HEK293 (cell line): ENCODE measurements around the gene CREB3.

Source experiments
- CTCF ChIA-PET: fragments of 350-600 bp; formaldehyde crosslinking; extraction: SDS; loops from one replicate; lab custom pipeline; 2021; ENCODE audit warnings: antibody characterized with exemption; lab: Yijun Ruan, JAX
- POLR2A ChIA-PET: fragments of 300-600 bp; formaldehyde crosslinking; extraction: SDS; loops from one replicate; lab custom pipeline; 2020; ENCODE audit warnings: antibody characterized with exemption, inconsistent platforms; lab: Yijun Ruan, JAX
- H3K27ac ChIP-seq: fragments of 200-500 bp; sonication (Bioruptor generic); 2 replicates; pipeline ENCODE4 v1.5.1; 2014; ENCODE audit warnings: low read depth, low read length, control low read depth, inconsistent platforms; ENCODE audit errors: extremely low read depth
- H3K36me3 ChIP-seq, 2 experiments: fragments of 200-500 bp in 1 of 2; sonication (Bioruptor generic) in 1 of 2; 1 replicate in 1 of 2; 2 replicates in 1 of 2; pipeline ENCODE4 v1.5.1; 2014 to 2017; ENCODE audit warnings: inconsistent platforms in 2 of 2, low read length in 2 of 2; ENCODE audit not compliant: control insufficient read depth in 2 of 2, insufficient read depth in 1 of 2
- H3K4me1 ChIP-seq: fragments of 200-500 bp; sonication (Bioruptor generic); 2 replicates; pipeline ENCODE4 v1.5.1; 2014; ENCODE audit warnings: mild to moderate bottlenecking, low read length, inconsistent platforms; ENCODE audit not compliant: control insufficient read depth, insufficient read depth
- H3K4me3 ChIP-seq: 2 replicates; pipeline ENCODE4 v1.5.1; 2011; ENCODE audit warnings: low read depth, mild to moderate bottlenecking, control low read depth, low read length, moderate library complexity
- H3K9me3 ChIP-seq: fragments of 200-500 bp; sonication (Bioruptor generic); 2 replicates; pipeline ENCODE4 v1.5.1; 2014; ENCODE audit warnings: low read depth, low read length, inconsistent platforms; ENCODE audit not compliant: control insufficient read depth, insufficient read depth
- GLIS1 ChIP-seq: fragments of 450-650 bp; formaldehyde crosslinking; IDR thresholded peaks from 2 replicates; pipeline ENCODE4 v1.5.1; 2016; ENCODE audit warnings: missing biosample characterization, missing genetic modification characterization
- MYNN ChIP-seq: fragments of 450-650 bp; formaldehyde crosslinking; IDR thresholded peaks from 2 replicates; pipeline ENCODE4 v1.5.1; 2016; ENCODE audit warnings: missing biosample characterization, missing genetic modification characterization, borderline replicate concordance
- SCRT2 ChIP-seq: fragments of 450-650 bp; formaldehyde crosslinking; IDR thresholded peaks from 2 replicates; pipeline ENCODE4 v1.5.1; 2016; ENCODE audit warnings: missing biosample characterization, missing genetic modification characterization
- SETDB1 ChIP-seq: IDR thresholded peaks from one replicate; pipeline ENCODE4 v1.6.1; 2017; ENCODE audit warnings: mild to moderate bottlenecking, low read length, moderate library complexity, mixed read lengths; ENCODE audit not compliant: insufficient read length
- ZBTB1 ChIP-seq: fragments of 450-650 bp; formaldehyde crosslinking; IDR thresholded peaks from 2 replicates; pipeline ENCODE4 v1.5.1; 2016; ENCODE audit warnings: missing biosample characterization, missing genetic modification characterization
- ZNF174 ChIP-seq: fragments of 450-650 bp; formaldehyde crosslinking; IDR thresholded peaks from 2 replicates; pipeline ENCODE4 v1.5.0; 2017; ENCODE audit warnings: missing biosample characterization, mild to moderate bottlenecking, missing genetic modification characterization
- ZNF302 ChIP-seq: fragments of 450-650 bp; formaldehyde crosslinking; IDR thresholded peaks from 2 replicates; pipeline ENCODE4 v1.5.1; 2016; ENCODE audit warnings: missing biosample characterization, missing genetic modification characterization, low read depth
- ZNF341 ChIP-seq: fragments of 450-650 bp; formaldehyde crosslinking; IDR thresholded peaks from 2 replicates; pipeline ENCODE4; 2016; ENCODE audit warnings: low read depth, missing biosample characterization, missing genetic modification characterization
- ZNF37A ChIP-seq: fragments of 450-650 bp; IDR thresholded peaks from 2 replicates; pipeline ENCODE4 v1.5.1; 2018; ENCODE audit warnings: missing biosample characterization, missing genetic modification characterization
- ZNF521 ChIP-seq: fragments of 450-650 bp; formaldehyde crosslinking; IDR thresholded peaks from 2 replicates; pipeline ENCODE4 v1.5.1; 2017; ENCODE audit warnings: missing biosample characterization, mild to moderate bottlenecking, missing genetic modification characterization
- ZNF560 ChIP-seq: fragments of 450-650 bp; formaldehyde crosslinking; IDR thresholded peaks from 2 replicates; pipeline ENCODE4 v1.5.1; 2017; ENCODE audit warnings: missing biosample characterization, missing genetic modification characterization, borderline replicate concordance
- ZNF600 ChIP-seq: fragments of 450-650 bp; formaldehyde crosslinking; IDR thresholded peaks from 2 replicates; pipeline ENCODE4 v1.5.1; 2016; ENCODE audit warnings: missing biosample characterization, missing genetic modification characterization
- ZNF610 ChIP-seq: fragments of 450-650 bp; formaldehyde crosslinking; IDR thresholded peaks from 2 replicates; pipeline ENCODE4 v1.5.1; 2016; ENCODE audit warnings: missing biosample characterization, missing genetic modification characterization, borderline replicate concordance
- ZNF747 ChIP-seq: fragments of 450-650 bp; formaldehyde crosslinking; IDR thresholded peaks from 2 replicates; pipeline ENCODE4 v1.5.1; 2016; ENCODE audit warnings: missing biosample characterization, missing genetic modification characterization
- ZNF791 ChIP-seq: fragments of 450-650 bp; formaldehyde crosslinking; IDR thresholded peaks from 2 replicates; pipeline ENCODE4 v1.5.1; 2016; ENCODE audit warnings: missing biosample characterization, missing genetic modification characterization
- ZXDB ChIP-seq: fragments of 450-650 bp; formaldehyde crosslinking; IDR thresholded peaks from 2 replicates; pipeline ENCODE4 v1.5.1; 2016; ENCODE audit warnings: missing biosample characterization, missing genetic modification characterization
- TF ChIP-seq, protein P1 (sequence below): fragments of 450-650 bp; formaldehyde crosslinking; IDR thresholded peaks from 2 replicates; pipeline ENCODE4 v1.5.1; 2016; ENCODE audit warnings: missing biosample characterization, missing genetic modification characterization
- TF ChIP-seq, protein P2 (sequence below): fragments of 450-650 bp; formaldehyde crosslinking; IDR thresholded peaks from 2 replicates; pipeline ENCODE4 v1.5.1; 2016; ENCODE audit warnings: missing biosample characterization, missing genetic modification characterization
- TF ChIP-seq, protein P3 (sequence below): fragments of 450-650 bp; formaldehyde crosslinking; IDR thresholded peaks from 2 replicates; pipeline ENCODE4 v1.5.1; 2016; ENCODE audit warnings: missing biosample characterization, missing genetic modification characterization
- TF ChIP-seq, protein P4 (sequence below): fragments of 450-650 bp; formaldehyde crosslinking; IDR thresholded peaks from 2 replicates; pipeline ENCODE4 v1.5.1; 2017; ENCODE audit warnings: missing biosample characterization, missing genetic modification characterization
- TF ChIP-seq, protein P5 (sequence below): fragments of 450-650 bp; formaldehyde crosslinking; IDR thresholded peaks from 2 replicates; pipeline ENCODE4 v1.5.1; 2016; ENCODE audit warnings: missing biosample characterization, missing genetic modification characterization

Gene CREB3

DNA sequence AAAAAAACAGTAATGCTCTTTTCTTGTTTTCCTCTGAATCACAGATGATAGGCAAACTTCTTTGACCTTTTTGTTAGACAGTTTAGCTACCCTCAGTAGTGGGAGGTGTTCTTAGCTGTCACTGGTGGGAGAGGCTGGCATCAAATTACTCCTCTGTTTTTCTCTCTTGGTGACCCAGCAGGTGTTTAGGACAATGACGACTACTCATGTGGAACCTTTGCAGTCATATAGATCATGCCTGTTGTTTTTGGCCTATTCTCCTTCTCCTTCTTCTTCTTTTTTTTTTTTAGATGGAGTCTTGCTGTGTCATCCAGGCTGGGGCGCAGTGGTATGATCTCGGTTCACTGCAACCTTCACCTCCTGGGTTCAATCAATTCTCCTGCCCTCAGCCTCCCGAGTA, 43.6 kb downstream of the CREB3 start (continued):
- TF ChIP-seq, protein P1, sequence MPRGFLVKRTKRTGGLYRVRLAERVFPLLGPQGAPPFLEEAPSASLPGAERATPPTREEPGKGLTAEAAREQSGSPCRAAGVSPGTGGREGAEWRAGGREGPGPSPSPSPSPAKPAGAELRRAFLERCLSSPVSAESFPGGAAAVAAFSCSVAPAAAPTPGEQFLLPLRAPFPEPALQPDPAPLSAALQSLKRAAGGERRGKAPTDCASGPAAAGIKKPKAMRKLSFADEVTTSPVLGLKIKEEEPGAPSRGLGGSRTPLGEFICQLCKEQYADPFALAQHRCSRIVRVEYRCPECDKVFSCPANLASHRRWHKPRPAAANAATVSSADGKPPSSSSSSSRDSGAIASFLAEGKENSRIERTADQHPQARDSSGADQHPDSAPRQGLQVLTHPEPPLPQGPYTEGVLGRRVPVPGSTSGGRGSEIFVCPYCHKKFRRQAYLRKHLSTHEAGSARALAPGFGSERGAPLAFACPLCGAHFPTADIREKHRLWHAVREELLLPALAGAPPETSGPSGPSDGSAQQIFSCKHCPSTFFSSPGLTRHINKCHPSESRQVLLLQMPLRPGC (tag by site-specific recombination): 0 out of 2 replicates have a peak, but pooled peaks have one; percentile 30

DNA sequence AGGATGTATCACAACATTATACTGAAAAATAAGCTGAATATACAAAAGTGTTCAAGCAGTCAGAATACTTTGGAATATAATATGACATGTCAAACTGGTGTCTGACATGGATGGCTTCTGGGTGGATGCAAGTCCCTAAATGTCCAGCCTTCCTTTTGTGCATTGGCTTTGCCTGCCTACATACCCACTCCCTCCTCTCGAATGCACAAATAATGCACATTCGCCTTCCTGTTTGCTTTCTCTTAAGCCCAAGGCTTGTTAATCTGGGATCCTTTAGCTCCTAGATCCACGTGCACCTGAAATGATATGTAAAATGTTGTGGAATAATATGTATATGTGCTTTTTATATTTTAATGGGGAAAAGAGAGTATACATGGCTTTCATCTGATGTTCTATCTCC, 46.0 kb downstream of the CREB3 start:
- peaks cover 2% of the 10 kb centered on the region; the same call in 1 of the 2 replicates for H3K4me1 ChIP-seq
- POLR2A ChIA-PET: no interaction called here
- peaks cover 3 to 10% of the 10 kb centered on the region in 2 experiments; a peak in 2 of 3 replicates for H3K36me3 ChIP-seq
- TF ChIP-seq SETDB1 (no peak), ZNF341 (tag by site-specific recombination) (peak; percentile 75)
- TF ChIP-seq, all 188 proteins: peak for 1
- Histone ChIP-seq H3K9me3 (no peaks in the 10 kb centered on the region), H3K4me3 (no peak overlapping the region), H3K27ac (no peak overlapping the region)
- CTCF ChIA-PET: interaction anchor here (0.8 to 6.3 kb wide), 3 partner anchors 10 to 230 kb away, joined by 3 to 65 read pairs (median 4); no protein-coding TSS in a partner anchor

DNA sequence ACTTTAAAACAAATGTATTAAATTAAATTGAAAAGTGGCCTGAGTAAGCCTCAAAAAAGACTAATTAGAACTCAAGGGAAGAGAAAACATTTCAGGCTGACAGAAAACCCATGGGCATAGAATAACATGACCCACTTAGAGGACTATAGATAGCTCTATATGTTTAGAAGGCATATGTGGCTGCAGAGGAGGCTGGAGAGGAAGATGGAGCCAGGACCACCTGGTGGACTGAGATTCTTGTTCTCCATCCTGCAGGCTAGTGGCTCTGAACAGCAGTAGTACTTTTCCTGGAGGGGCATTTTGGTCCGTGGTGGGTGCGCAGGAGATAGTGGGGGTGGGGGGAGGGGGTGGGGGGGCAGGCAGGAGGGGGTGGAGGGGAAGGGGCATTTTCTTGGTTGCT, 48.6 kb downstream of the CREB3 start:
- POLR2A ChIA-PET: no interaction called here
- no peaks in the 10 kb centered on the region for H3K4me1 ChIP-seq
- H3K36me3 ChIP-seq: peaks cover 4 to 16% of the 10 kb centered on the region in 2 experiments; a peak in 2 of 3 replicates
- H3K4me3 ChIP-seq: no peak overlapping the region
- TF ChIP-seq ZNF174 (tag by site-specific recombination): no peak
- TF ChIP-seq ZNF600 (tag by site-specific recombination): no peak
- TF ChIP-seq ZNF610 (tag by site-specific recombination): no peak
- TF ChIP-seq, protein P2, sequence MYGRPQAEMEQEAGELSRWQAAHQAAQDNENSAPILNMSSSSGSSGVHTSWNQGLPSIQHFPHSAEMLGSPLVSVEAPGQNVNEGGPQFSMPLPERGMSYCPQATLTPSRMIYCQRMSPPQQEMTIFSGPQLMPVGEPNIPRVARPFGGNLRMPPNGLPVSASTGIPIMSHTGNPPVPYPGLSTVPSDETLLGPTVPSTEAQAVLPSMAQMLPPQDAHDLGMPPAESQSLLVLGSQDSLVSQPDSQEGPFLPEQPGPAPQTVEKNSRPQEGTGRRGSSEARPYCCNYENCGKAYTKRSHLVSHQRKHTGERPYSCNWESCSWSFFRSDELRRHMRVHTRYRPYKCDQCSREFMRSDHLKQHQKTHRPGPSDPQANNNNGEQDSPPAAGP (tag by site-specific recombination): no peak
- TF ChIP-seq GLIS1 (tag by site-specific recombination): no peak
- no peak for TF ChIP-seq SCRT2 (tag by site-specific recombination)
- TF ChIP-seq ZNF37A (tag by site-specific recombination): no peak
- no peak for TF ChIP-seq ZNF747 (tag by site-specific recombination)
- TF ChIP-seq ZNF302 (tag by site-specific recombination): no peak
- no peak for TF ChIP-seq ZNF791
- TF ChIP-seq, protein P3, sequence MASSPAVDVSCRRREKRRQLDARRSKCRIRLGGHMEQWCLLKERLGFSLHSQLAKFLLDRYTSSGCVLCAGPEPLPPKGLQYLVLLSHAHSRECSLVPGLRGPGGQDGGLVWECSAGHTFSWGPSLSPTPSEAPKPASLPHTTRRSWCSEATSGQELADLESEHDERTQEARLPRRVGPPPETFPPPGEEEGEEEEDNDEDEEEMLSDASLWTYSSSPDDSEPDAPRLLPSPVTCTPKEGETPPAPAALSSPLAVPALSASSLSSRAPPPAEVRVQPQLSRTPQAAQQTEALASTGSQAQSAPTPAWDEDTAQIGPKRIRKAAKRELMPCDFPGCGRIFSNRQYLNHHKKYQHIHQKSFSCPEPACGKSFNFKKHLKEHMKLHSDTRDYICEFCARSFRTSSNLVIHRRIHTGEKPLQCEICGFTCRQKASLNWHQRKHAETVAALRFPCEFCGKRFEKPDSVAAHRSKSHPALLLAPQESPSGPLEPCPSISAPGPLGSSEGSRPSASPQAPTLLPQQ (tag by site-specific recombination): no peak
- no peak for TF ChIP-seq ZBTB1 (tag by site-specific recombination)
- TF ChIP-seq, protein P4, sequence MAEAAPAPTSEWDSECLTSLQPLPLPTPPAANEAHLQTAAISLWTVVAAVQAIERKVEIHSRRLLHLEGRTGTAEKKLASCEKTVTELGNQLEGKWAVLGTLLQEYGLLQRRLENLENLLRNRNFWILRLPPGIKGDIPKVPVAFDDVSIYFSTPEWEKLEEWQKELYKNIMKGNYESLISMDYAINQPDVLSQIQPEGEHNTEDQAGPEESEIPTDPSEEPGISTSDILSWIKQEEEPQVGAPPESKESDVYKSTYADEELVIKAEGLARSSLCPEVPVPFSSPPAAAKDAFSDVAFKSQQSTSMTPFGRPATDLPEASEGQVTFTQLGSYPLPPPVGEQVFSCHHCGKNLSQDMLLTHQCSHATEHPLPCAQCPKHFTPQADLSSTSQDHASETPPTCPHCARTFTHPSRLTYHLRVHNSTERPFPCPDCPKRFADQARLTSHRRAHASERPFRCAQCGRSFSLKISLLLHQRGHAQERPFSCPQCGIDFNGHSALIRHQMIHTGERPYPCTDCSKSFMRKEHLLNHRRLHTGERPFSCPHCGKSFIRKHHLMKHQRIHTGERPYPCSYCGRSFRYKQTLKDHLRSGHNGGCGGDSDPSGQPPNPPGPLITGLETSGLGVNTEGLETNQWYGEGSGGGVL: no peak
- no peak for TF ChIP-seq ZXDB (tag by site-specific recombination)
- no peak for TF ChIP-seq ZNF521 (tag by site-specific recombination)
- TF ChIP-seq MYNN (tag by site-specific recombination): no peak
- TF ChIP-seq, protein P5, sequence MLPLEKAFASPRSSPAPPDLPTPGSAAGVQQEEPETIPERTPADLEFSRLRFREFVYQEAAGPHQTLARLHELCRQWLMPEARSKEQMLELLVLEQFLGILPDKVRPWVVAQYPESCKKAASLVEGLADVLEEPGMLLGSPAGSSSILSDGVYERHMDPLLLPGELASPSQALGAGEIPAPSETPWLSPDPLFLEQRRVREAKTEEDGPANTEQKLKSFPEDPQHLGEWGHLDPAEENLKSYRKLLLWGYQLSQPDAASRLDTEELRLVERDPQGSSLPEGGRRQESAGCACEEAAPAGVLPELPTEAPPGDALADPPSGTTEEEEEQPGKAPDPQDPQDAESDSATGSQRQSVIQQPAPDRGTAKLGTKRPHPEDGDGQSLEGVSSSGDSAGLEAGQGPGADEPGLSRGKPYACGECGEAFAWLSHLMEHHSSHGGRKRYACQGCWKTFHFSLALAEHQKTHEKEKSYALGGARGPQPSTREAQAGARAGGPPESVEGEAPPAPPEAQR (tag by site-specific recombination): no peak
- no peak for TF ChIP-seq ZNF560
- TF ChIP-seq, all 188 proteins: peak for 0
- Histone ChIP-seq H3K27ac (no peak overlapping the region), H3K9me3 (no peaks in the 10 kb centered on the region)
- CTCF ChIA-PET: interaction anchor here (1.5 to 6.3 kb wide), 2 partner anchors 8 to 9 kb away, joined by 11 to 65 read pairs; no protein-coding TSS in a partner anchor
